ENCODE results near the gene COG5. TPM values are rescaled to one million over a fixed set of nuclear protein-coding genes. Genes with fewer than 3 reads are reported as not detected.

Gene COG5
- total and polyA plus RNA-seq, 2 experiments from 2014 or later: 15.4 to 36.5 TPM

DNA sequence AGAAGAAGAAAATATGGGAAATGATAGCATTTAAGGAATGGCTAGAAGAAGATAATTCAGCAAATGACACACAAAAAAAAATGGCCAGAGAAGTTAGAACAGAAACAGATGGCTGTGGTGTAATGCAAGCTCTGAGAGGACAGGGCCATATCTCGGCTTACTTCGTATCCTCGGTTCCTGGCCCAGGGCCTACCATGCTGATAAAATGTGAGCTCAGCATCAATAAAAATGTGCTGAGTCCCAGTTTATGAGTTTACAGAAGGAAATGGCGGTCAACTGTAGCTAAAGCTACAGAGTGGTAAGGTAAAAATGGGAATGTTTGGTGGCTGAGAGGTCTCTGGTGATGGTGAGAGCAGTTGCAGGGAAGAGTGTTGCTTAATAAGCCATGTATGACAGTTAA, 354.2 kb downstream of the COG5 start:
- H4K20me1 ChIP-seq (replicated peaks; ENCODE audit: insufficient read depth): no peaks in the 10 kb centered on the region; the same call in 1 of the 2 replicates
- no peaks in the 10 kb centered on the region for H3K9me2 ChIP-seq (ENCODE audit: insufficient read depth)
- no peak overlapping the region for H3K4me3 Mint-ChIP-seq
- no peak overlapping the region for H3K27ac ChIP-seq (ENCODE audit: low read depth)
- no peaks in the 10 kb centered on the region for H3K9me3 Mint-ChIP-seq
- H3K36me3 Mint-ChIP-seq (ENCODE audit: low read depth): peaks cover 4% of the 10 kb centered on the region; the same call in 2 of the 3 replicates
- no peak for TF ChIP-seq EZH2phosphoT487 (IDR thresholded peaks at IDR 0.05; ENCODE audit: unreplicated experiment)
- TF ChIP-seq ZNF114 (CRISPR knock-in tag; IDR thresholded peaks at IDR 0.05): no peak
- TF ChIP-seq, protein P1, sequence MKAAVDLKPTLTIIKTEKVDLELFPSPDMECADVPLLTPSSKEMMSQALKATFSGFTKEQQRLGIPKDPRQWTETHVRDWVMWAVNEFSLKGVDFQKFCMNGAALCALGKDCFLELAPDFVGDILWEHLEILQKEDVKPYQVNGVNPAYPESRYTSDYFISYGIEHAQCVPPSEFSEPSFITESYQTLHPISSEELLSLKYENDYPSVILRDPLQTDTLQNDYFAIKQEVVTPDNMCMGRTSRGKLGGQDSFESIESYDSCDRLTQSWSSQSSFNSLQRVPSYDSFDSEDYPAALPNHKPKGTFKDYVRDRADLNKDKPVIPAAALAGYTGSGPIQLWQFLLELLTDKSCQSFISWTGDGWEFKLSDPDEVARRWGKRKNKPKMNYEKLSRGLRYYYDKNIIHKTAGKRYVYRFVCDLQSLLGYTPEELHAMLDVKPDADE (IDR thresholded peaks at IDR 0.05): no peak
- TF ChIP-seq EZH2 (IDR thresholded peaks at IDR 0.05; ENCODE audit: low read depth, unreplicated experiment): no peak
- TF ChIP-seq CREB1 (CRISPR knock-in tag; IDR thresholded peaks at IDR 0.05; ENCODE audit: low read depth): no peak
- TF ChIP-seq ZNF462 (CRISPR knock-in tag; IDR thresholded peaks at IDR 0.05): no peak
- no peak for TF ChIP-seq CTCF (conservative IDR thresholded peaks at IDR 0.05; ENCODE audit: low read depth in 2 of 2)
- TF ChIP-seq STAT1 (IDR thresholded peaks at IDR 0.05; ENCODE audit: unreplicated experiment): no peak
- no peak for TF ChIP-seq JUNB (IDR thresholded peaks at IDR 0.05; ENCODE audit: unreplicated experiment)
- TF ChIP-seq REST (IDR thresholded peaks at IDR 0.05; ENCODE audit: unreplicated experiment): no peak
- TF ChIP-seq NANOG (IDR thresholded peaks at IDR 0.05; ENCODE audit: borderline replicate concordance): no peak
- no peak for TF ChIP-seq POLR2AphosphoS5 (IDR thresholded peaks at IDR 0.05; ENCODE audit: low read depth)
- TF ChIP-seq ZNF331 (CRISPR knock-in tag; IDR thresholded peaks at IDR 0.05; ENCODE audit: low read depth): no peak
- no peak overlapping the region for H3K4me3 ChIP-seq
- H3K4me1 Mint-ChIP-seq: 0 out of 3 replicates have a peak, but pooled peaks cover 3% of the 10 kb centered on the region
- no peaks in the 10 kb centered on the region for H3K4me1 ChIP-seq (ENCODE audit: insufficient read depth)
- no peak overlapping the region for H3K27ac Mint-ChIP-seq
- H3K4me2 ChIP-seq: no peak overlapping the region
- H2AFZ ChIP-seq: no peak overlapping the region
- no peaks in the 10 kb centered on the region for H3K27me3 ChIP-seq (ENCODE audit: insufficient read depth)
- no peak for ATAC-seq
- H3K27me3 Mint-ChIP-seq (ENCODE audit: insufficient read depth, low read depth, poor library complexity): peaks cover 5% of the 10 kb centered on the region
- H3F3A ChIP-seq (replicated peaks; ENCODE audit: low read depth): no peaks in the 10 kb centered on the region
- H3K36me3 ChIP-seq (ENCODE audit: insufficient read depth): no peaks in the 10 kb centered on the region
- H3K79me2 ChIP-seq (replicated peaks; ENCODE audit: insufficient read depth): no peaks in the 10 kb centered on the region
- DNase-seq (ENCODE audit: low spot score): no peak
